ENCODE results near the gene CHRM4. TPM values are rescaled to one million over a fixed set of nuclear protein-coding genes. Genes with fewer than 3 reads are reported as not detected.

CHRM4 gene
- total and polyA plus RNA-seq, 2 of the 13 experiments (the other 11 are each of a cell fraction or from before 2014, with no cell fraction given) = 0.13 to 0.21 TPM

GRCh38 chr11:46350695-46351094 is 40.9 kb downstream of the CHRM4 start:
- WGBS (ENCODE audit: low lambda C conversion rate) = 91% methylated on average over 3 of the region's 3 CpGs
- ChIA-PET POLR2A (interaction anchor here (0.7 kb wide), 1 partner anchor 14 kb away, joined by 3 read pairs; no protein-coding TSS in a partner anchor), CTCF (ENCODE audit: low intra/inter-chr PET ratio, low total read pairs) (no interaction called here)
- peaks cover 49% of the 10 kb centered on the region for H3K4me1 ChIP-seq (ENCODE audit: insufficient read depth, low read length)
- no peak overlapping the region for H2AFZ ChIP-seq (ENCODE audit: low read length)
- FAIRE-seq (no peak), DNase-seq (ENCODE audit: low spot score) (no peak), ATAC-seq (no peak)
- no peak overlapping the region for H3K4me3 ChIP-seq (replicated peaks in 1 of 3; ENCODE audit: insufficient read depth in 1 of 3, low read depth in 2 of 3, low read length in 3 of 3)
- no TSS peak for BruUV-seq (replicated peaks)
- H3K27me3 ChIP-seq (ENCODE audit: control insufficient read depth in 1 of 2, insufficient read depth in 2 of 2, low read length in 2 of 2) = peaks cover 0 to 9% of the 10 kb centered on the region in 2 experiments; a peak in 3 of 5 replicates
- in situ Hi-C loops (cut with HindIII; ENCODE audit: extremely low pct_ligation_motif_present, low pct_unique_long_range_greater_than_20kb) = no loop called here
- no peak overlapping the region for H3K27ac ChIP-seq (ENCODE audit: extremely low read length, insufficient read depth, low read length)
- no peak overlapping the region for H3K4me2 ChIP-seq (ENCODE audit: low read depth, low read length)
- intact Hi-C loops (cut with micrococcal nuclease; ENCODE audit: unreplicated experiment) = no loop called here
- no peak for TF ChIP-seq KDM4B (CRISPR knock-in tag; IDR thresholded peaks at IDR 0.05)
- TF ChIP-seq ZNF513 (CRISPR knock-in tag; conservative IDR thresholded peaks at IDR 0.05) = no peak
- TF ChIP-seq ATAD3A (CRISPR knock-in tag; IDR thresholded peaks at IDR 0.05) = no peak
- no peak for TF ChIP-seq GATAD2A (CRISPR knock-in tag; IDR thresholded peaks at IDR 0.05)
- no peak for TF ChIP-seq ZNF530 (CRISPR knock-in tag; IDR thresholded peaks at IDR 0.05; ENCODE audit: low read depth)
- no peak for TF ChIP-seq ZBTB38 (CRISPR knock-in tag; IDR thresholded peaks at IDR 0.05)
- TF ChIP-seq, protein P1, sequence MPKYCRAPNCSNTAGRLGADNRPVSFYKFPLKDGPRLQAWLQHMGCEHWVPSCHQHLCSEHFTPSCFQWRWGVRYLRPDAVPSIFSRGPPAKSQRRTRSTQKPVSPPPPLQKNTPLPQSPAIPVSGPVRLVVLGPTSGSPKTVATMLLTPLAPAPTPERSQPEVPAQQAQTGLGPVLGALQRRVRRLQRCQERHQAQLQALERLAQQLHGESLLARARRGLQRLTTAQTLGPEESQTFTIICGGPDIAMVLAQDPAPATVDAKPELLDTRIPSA (CRISPR knock-in tag; IDR thresholded peaks at IDR 0.05; ENCODE audit: borderline replicate concordance) = no peak
- TF ChIP-seq ZNF607 (CRISPR knock-in tag; IDR thresholded peaks at IDR 0.05; ENCODE audit: borderline replicate concordance) = no peak
- TF ChIP-seq ISL2 (CRISPR knock-in tag; IDR thresholded peaks at IDR 0.05) = no peak
- TF ChIP-seq EED (CRISPR knock-in tag; IDR thresholded peaks at IDR 0.05) = no peak
- no peak for TF ChIP-seq CAMTA2 (CRISPR knock-in tag; IDR thresholded peaks at IDR 0.05; ENCODE audit: borderline replicate concordance)
- TF ChIP-seq ZNF20 (CRISPR knock-in tag; IDR thresholded peaks at IDR 0.05) = no peak
- TF ChIP-seq MAFK (conservative IDR thresholded peaks at IDR 0.05 in 1 of 2, IDR thresholded peaks at IDR 0.05 in 1 of 2; ENCODE audit: low read length in 2 of 2) = no peak
- no peak for TF ChIP-seq SKI (IDR thresholded peaks at IDR 0.05; ENCODE audit: partially characterized antibody)
- no peak overlapping the region for H3K9ac ChIP-seq (ENCODE audit: insufficient read depth, low read depth, low read length)
- H3K9me3 ChIP-seq (ENCODE audit: low read length) = no peaks in the 10 kb centered on the region
- no peaks in the 10 kb centered on the region for H4K20me1 ChIP-seq (ENCODE audit: insufficient read depth, low read length)
- H3K36me3 ChIP-seq (replicated peaks in 1 of 2; ENCODE audit: control insufficient read depth in 1 of 2, insufficient read depth in 2 of 2, low read length in 2 of 2) = 0 out of 5 replicates have a peak, but pooled peaks cover 0 to 4% of the 10 kb centered on the region in 2 experiments
- H3K79me2 ChIP-seq (ENCODE audit: insufficient read depth, low read length) = peaks cover 12% of the 10 kb centered on the region
